Progenitor cell of endocrine pancreas (in vitro differentiated cells): ENCODE results near the gene SUMF1. TPM values are rescaled to one million over a fixed set of nuclear protein-coding genes. Genes with fewer than 3 reads are reported as not detected.

Source experiments
- DNase-seq: peaks from one replicate; pipeline ENCODE4 v3.0.0; 2021; ENCODE audit warnings: low spot score; ENCODE audit not compliant: unreplicated experiment
- H3K27ac Mint-ChIP-seq: 2 replicates; pipeline ENCODE4 v1.8.0; 2021; ENCODE audit warnings: mild to moderate bottlenecking, moderate library complexity, mixed read lengths
- H3K27me3 Mint-ChIP-seq: 2 replicates; pipeline ENCODE4 v1.8.0; 2021; ENCODE audit warnings: mixed read lengths
- H3K36me3 Mint-ChIP-seq: 2 replicates; pipeline ENCODE4 v1.8.0; 2022; ENCODE audit warnings: mixed read lengths; ENCODE audit not compliant: insufficient read depth
- H3K4me1 Mint-ChIP-seq: 2 replicates; pipeline ENCODE4 v1.8.0; 2021; ENCODE audit warnings: low read depth, mixed read lengths
- H3K4me3 Mint-ChIP-seq: 2 replicates; pipeline ENCODE4 v1.8.0; 2021; ENCODE audit warnings: low read depth, mild to moderate bottlenecking, moderate library complexity, mixed read lengths
- H3K9me3 Mint-ChIP-seq: 2 replicates; pipeline ENCODE4 v1.8.0; 2021; ENCODE audit warnings: low read depth, mixed read lengths
- CTCF ChIP-seq: fragments of 200-600 bp; sonication (generic); IDR thresholded peaks from one replicate; pipeline ENCODE4 v1.5.0; 2021; ENCODE audit warnings: antibody characterized with exemption, mild to moderate bottlenecking; ENCODE audit not compliant: unreplicated experiment
- total RNA-seq: library from RNA; stranded (reverse); gene quantifications from 2 replicates; pipeline ENCODE4 v1.2.1, GENCODE V29; 2021

The SUMF1 gene
- total RNA-seq, 1 donor from 2014 or later, result 25.0 TPM

- peaks cover 8% of the 10 kb centered on the region for H3K27me3 Mint-ChIP-seq
- no peaks in the 10 kb centered on the region for H3K9me3 Mint-ChIP-seq
- peaks cover 6% of the 10 kb centered on the region for H3K4me1 Mint-ChIP-seq
- no peaks in the 10 kb centered on the region for H3K36me3 Mint-ChIP-seq
- H3K27ac Mint-ChIP-seq, result no peak overlapping the region
- H3K4me3 Mint-ChIP-seq, result no peak overlapping the region
- no peak for TF ChIP-seq CTCF
- DNase-seq, result no peak
Observed at GRCh38 chr3:4511491-4512262, 44.6 kb upstream of the SUMF1 start.

- no peaks in the 10 kb centered on the region for H3K36me3 Mint-ChIP-seq
- no peaks in the 10 kb centered on the region for H3K9me3 Mint-ChIP-seq
- DNase-seq, result no peak
- H3K4me3 Mint-ChIP-seq, result no peak overlapping the region
- no peak overlapping the region for H3K27ac Mint-ChIP-seq
- H3K27me3 Mint-ChIP-seq, result peaks cover 8% of the 10 kb centered on the region
- H3K4me1 Mint-ChIP-seq, result peaks cover 4% of the 10 kb centered on the region
- no peak for TF ChIP-seq CTCF
Observed at GRCh38 chr3:4509983-4510755, 43.1 kb upstream of the SUMF1 start.

- Mint-ChIP-seq H3K4me3 (no peak overlapping the region), H3K36me3 (no peaks in the 10 kb centered on the region), H3K27ac (no peak overlapping the region), H3K9me3 (no peaks in the 10 kb centered on the region), H3K27me3 (peaks cover 8% of the 10 kb centered on the region), H3K4me1 (peaks cover 4% of the 10 kb centered on the region)
- TF ChIP-seq CTCF, result no peak
- DNase-seq, result no peak
Observed at GRCh38 chr3:4509043-4509442, 42.0 kb upstream of the SUMF1 start.

GRCh38 chr3:4508048-4508981 is 41.2 kb upstream of the SUMF1 start:
- H3K27me3 Mint-ChIP-seq, result peaks cover 8% of the 10 kb centered on the region
- H3K36me3 Mint-ChIP-seq, result no peaks in the 10 kb centered on the region
- no peak overlapping the region for H3K4me3 Mint-ChIP-seq
- H3K27ac Mint-ChIP-seq, result no peak overlapping the region
- DNase-seq, result no peak
- H3K4me1 Mint-ChIP-seq, result peaks cover 7% of the 10 kb centered on the region
- H3K9me3 Mint-ChIP-seq, result no peaks in the 10 kb centered on the region
- no peak for TF ChIP-seq CTCF
